Stimulated activated CD4-positive, alpha-beta T cell treated with anti-CD3 and anti-CD28 coated beads, Interleukin-1b, Interleukin-23, amount 100 ng/mL, for 48 hours (primary cell): ENCODE measurements around the gene ATP10A.
"Not testable (repeated sequence)": the region's sequence is repeated elsewhere in the genome, so short reads cannot be mapped to it uniquely, and the experiment has no call there.

Experiments
- DNase-seq: peaks from one replicate; pipeline ENCODE4 v3.0.0-alpha.2; 2020

Gene ATP10A

GRCh38 chr15:25880877-25881276, 17.8 kb upstream of the ATP10A start:
- DNase-seq: not testable (repeated sequence)

- DNase-seq: no peak
These were observed 17.3 kb upstream of the ATP10A start for GRCh38 chr15:25880411-25880810.

DNA sequence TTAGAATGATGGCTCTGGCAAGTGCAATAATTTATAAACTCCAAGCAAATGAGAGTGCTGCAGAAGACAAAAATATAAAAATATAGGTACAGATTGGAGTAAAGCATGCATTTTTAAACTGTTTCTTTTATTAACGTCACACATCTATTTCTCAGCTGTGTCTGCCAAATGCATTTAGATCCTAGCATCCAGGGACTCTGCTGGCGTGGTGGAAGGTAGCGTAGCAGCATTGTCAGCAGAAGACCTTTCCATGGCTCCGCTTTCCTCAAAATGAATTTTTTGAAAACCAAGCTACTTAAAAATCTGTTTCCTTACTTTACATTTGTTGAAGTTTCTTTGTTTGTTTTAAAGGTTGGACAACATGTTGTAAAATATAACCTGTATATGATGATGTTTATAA, 16.3 kb upstream of the ATP10A start:
- no peak for DNase-seq

- DNase-seq: no peak
These were observed 14.6 kb upstream of the ATP10A start for GRCh38 chr15:25877681-25878080.

- DNase-seq: no peak
These were observed 13.4 kb upstream of the ATP10A start for GRCh38 chr15:25876231-25877140.

GRCh38 chr15:25875566-25875965, 12.4 kb upstream of the ATP10A start:
- DNase-seq: no peak

DNA sequence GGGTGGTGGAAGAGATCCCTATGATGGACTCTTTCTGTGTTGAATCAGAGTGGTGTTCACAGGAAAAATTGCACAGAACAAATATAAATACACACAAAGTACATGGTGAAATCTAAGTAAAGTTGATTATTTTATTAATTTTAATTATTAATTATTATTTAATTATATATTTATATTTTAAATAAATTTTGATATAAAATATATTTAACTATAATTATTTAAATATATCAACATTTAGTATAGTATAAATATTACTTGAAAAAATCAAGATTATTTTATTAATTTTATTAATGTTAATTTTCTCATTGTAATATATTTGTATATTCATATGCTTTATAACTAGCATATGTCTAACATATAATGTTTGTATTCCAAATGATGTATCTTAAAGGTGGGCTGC, 11.3 kb upstream of the ATP10A start:
- no peak for DNase-seq

GRCh38 chr15:25871403-25871802, 8.3 kb upstream of the ATP10A start:
- no peak for DNase-seq

GRCh38 chr15:25870938-25871337, 7.8 kb upstream of the ATP10A start:
- DNase-seq: no peak

GRCh38 chr15:25869701-25870100, 6.6 kb upstream of the ATP10A start:
- no peak for DNase-seq

DNA sequence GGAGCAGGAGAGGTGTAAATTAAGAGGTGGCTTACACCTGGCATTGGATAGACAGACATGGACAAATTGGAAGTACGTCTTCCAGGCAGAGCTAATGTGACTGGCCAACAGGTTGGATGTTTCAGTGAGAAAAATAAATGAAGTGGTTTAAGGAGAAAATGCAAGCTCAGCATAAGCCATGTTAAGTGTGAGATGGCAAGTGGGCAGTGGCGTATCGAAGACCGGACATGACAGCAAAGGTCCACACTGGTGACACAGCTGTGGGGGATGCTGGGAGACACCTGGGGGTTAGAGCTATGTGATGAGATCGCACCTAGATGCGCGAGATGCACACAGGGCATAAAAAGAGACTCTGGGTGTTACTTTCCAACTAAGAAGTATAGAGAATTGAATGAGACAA, 3.7 kb upstream of the ATP10A start:
- no peak for DNase-seq

DNA sequence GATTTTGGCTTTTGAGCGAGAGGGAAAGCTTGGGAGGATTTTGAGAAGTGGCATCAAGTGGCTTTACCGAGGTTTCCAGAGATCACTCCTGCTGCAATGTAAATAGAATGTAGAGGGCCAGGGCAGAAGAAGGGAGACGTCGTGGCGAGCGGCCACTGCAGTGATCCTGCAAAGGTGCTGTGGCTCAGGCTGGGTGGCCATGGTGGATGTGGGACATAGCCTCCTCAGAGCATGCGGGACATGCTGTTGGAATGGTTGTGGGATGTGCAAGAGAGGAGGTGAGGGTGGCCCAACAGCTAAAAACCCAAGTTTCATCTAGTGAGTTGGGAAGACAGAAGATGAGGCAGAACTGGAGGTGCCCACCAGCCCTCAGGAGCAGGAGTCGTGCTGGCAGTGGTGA, 3.1 kb upstream of the ATP10A start:
- DNase-seq: no peak

DNA sequence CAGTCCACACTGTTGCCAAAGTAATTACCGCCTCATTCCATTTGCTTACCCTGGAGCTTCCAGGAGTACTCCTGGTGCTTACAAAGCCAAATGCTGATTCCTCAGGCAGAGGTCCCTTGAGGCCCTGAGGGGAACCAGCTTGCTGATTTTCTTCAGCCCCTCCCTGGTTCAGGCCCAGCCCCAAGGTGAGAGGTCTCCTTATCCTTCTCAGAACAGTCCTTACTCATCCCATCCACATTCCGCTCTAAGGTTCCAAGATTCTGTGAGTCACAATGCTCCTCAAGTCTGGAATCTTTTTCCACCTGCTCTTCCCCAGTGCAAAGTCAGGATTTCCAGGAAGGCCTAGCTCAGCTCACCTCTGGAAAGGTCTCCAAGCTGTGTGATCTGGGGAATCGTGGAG, 1.8 kb upstream of the ATP10A start:
- no peak for DNase-seq

DNA sequence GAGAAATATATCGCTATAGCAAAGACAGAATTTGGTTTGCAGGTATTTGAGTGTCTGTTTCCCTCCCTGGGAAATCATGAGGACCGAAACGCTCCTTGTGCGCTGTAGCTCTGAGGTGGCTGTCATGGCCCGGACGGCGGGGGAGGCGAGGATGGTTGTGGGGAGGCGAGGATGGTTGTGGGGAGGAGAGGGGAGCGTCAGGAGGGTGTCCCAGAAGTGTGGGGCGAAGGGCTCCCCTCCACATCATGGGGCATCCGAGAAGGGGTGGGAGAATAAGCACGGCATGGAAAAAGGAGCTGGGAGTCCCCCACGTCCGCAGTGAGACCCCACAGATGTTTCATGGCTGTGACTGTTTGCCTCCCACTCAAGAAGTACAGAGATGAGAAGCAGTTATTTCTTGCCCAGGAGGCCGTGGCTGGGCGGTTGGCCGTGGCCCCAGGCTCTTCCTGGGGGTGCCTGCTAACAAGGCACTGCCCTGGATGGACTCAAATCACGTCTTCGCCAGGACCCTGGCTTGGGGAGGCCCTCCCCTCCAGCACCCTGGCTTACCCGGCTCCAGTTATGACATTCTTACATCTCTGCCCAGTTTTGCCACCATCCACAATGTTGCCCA, 947 bp upstream of the ATP10A start:
- DNase-seq: no peak

DNA sequence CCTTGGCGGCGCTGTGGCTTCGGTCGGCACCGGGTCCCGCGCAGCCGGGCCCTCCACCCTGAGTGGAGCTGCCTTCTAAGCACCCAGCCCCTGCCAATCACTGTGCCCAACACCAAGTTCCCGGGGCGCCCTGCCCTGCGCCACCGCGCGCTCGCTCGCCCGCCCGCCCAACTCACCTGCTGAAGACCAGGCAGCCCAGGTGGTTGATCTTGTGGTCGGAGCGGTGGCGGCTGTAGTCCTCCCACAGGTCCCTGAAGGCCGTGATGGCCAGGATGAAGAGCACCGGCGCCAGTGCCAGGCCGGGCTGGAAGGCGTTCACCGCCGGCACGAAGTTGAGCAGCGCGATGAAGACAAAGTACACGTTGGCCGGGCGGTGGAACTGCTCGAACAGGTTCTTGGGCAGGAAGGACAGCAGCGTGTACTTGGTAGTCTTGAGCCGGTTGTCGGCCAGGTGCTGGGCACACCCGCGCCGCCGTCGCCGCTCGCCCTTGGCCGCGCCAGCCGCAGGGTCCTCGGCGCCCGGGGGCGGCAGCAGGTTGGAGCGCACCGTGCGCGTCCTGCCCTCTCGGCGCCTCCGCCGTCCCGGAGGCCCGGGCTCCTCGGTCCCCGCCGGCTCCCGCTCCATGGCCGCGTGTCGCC, 536 bp downstream of the ATP10A start:
- peak; percentile 35 for DNase-seq

GRCh38 chr15:25862071-25862471, 1.1 kb downstream of the ATP10A start:
- no peak for DNase-seq

- DNase-seq: no peak
These were observed 2.0 kb downstream of the ATP10A start for GRCh38 chr15:25860885-25861866.

DNA sequence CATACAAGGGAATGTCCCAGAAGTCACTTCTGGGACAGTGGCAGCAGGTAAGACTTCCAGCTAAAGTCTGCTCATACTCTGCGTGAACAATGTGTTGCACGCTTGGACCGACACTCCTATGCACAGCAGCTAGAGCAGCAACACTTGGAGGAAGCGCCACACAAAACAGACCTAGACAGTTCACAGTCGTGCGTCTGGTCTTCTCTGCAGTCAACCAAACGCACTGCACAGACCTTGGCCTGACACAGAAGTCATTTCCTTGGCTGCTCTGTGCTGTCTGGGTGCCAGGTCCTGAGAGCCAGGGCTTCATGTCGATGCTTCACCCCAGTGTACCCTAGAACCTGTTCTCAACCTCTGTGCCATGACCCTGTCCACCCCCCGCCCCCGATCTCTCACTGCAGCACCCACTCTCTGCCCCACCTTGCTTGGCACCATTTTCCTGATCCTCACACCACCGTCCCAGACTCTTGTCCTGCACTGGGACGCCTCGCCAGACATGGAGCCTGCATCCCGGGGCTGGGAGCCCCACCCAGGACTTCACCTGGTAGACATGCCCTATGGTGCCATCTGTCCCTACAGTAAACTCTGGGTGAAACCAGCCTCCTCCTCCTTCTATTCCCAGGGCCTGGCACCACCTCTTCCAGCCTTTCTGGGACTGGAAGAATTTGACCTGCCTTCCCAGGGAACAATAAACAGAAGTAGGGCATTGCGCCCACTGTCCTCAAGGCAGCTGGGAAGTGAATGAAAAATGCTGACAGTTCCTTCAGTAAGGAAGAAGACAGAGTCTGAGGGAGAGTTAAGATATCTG, 3.1 kb downstream of the ATP10A start:
- DNase-seq: peak; percentile 42

DNA sequence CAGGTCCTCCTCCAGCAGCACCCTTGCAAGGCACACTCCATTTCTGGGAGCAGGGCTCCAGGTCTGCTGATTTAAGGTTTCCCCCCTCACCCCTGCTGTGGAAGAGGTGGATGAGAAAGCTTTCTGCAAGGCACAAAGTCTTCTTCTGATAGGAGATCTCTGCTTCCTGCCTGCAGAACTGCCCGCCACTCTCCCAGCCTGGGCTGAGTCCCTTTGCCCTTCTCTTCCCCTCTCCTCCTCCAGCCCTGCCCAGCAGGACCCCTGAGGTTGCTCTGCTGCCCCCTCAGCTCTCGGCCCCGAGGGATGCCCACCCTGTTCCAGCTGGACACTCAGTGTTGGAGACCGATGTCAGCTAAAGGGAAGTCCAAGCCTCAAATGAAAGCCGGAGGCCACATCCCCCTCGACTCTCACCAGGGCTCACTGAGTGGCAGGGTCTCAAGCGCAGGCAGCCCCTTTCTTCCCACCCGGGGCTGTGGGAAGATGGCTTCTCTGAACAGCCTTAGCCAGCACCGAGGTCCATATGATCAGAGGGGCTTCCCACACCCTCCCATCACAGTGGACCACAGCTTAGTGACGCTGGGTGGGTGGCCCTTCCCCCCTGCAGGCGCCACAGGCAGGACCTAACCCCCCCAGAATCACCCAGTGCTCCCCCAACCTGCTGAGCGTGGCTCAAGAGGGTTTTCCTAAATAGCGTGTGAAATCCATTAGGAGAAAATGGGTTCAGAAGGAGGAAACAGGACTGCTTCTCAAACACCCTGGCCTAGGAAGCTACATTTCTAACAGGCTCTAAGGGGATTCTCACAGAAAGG, 4.0 kb downstream of the ATP10A start:
- DNase-seq: no peak

DNA sequence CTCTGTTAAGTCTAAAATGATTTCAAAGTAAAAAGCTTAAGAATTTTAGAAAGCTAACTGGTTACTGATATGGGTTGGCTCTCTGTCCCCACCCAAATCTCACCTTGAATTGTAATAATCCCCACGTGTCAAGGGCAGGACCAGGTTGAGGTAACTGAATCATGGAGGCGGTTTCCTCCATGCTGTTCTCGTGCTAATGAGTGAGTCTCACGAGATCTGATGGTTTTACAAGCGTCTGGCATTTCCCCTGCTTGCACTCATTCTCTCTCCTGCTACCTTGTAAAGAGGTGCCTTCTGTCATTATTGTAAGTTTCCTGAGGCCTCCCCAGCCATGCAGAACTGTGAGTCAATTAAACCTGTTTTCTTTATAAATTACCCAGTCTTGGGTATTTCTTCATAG, 7.1 kb downstream of the ATP10A start:
- peak; percentile 51 for DNase-seq
